H1 (cell line): Measurements from ENCODE around the gene TWSG1. TPM values are rescaled to one million over a fixed set of nuclear protein-coding genes. Genes with fewer than 3 reads are reported as not detected.

ENCODE experiments used
- CTCF ChIA-PET: fragments of 300-600 bp; sonication (Branson Sonifier 250); formaldehyde crosslinking; loops from one replicate; lab custom pipeline; 2021; ENCODE audit not compliant: partially characterized antibody; lab: Charles Lee
- POLR2A ChIA-PET: fragments of 300-600 bp; sonication (Branson Sonifier 250); formaldehyde crosslinking; loops from one replicate; lab custom pipeline; 2021; ENCODE audit warnings: inconsistent platforms; ENCODE audit not compliant: partially characterized antibody; lab: Charles Lee
- DNase-seq, 2 experiments: peaks; one replicate each; pipeline versions ENCODE4 v3.0.0 to v3.0.0-alpha.2; 2010 to 2022; ENCODE audit warnings: low spot score in 2 of 2, low read depth in 1 of 2, mixed read lengths in 1 of 2
- FAIRE-seq: peaks from 2 replicates; lab custom pipeline; 2011; peaks lifted over from hg19 to GRCh38; lab: Jason Lieb, UNC
- H2AFZ ChIP-seq: 2 replicates; pipeline ENCODE4 v1.8.1; 2012; ENCODE audit warnings: low read length, inconsistent platforms
- H2AK5ac ChIP-seq: 2 replicates; pipeline ENCODE4 v1.6.1; 2013; ENCODE audit warnings: low read depth, low read length
- H2BK120ac ChIP-seq: replicated peaks from 2 replicates; pipeline ENCODE3; 2013; ENCODE audit warnings: low read depth, low read length, inconsistent platforms
- H2BK12ac ChIP-seq: 2 replicates; pipeline ENCODE4 v1.6.1; 2013; ENCODE audit warnings: low read depth, low read length
- H2BK15ac ChIP-seq: 2 replicates; pipeline ENCODE4 v1.6.1; 2013; ENCODE audit warnings: low read length
- H2BK20ac ChIP-seq: 2 replicates; pipeline ENCODE4 v1.6.1; 2013; ENCODE audit warnings: low read length
- H2BK5ac ChIP-seq: 2 replicates; pipeline ENCODE4 v1.6.1; 2013; ENCODE audit warnings: low read depth, low read length
- H3K14ac ChIP-seq: 2 replicates; pipeline ENCODE4 v1.6.1; 2013; ENCODE audit warnings: inconsistent platforms; ENCODE audit not compliant: insufficient read length
- H3K18ac ChIP-seq: 2 replicates; pipeline ENCODE4 v1.6.1; 2013; ENCODE audit warnings: low read length; ENCODE audit errors: extremely low read depth
- H3K23ac ChIP-seq: 2 replicates; pipeline ENCODE4 v1.6.1; 2013; ENCODE audit warnings: inconsistent platforms; ENCODE audit not compliant: insufficient read length
- H3K23me2 ChIP-seq: 2 replicates; pipeline ENCODE4 v1.6.1; 2013; ENCODE audit warnings: low read depth, low read length
- H3K27ac ChIP-seq: 2 replicates; pipeline ENCODE4 v1.6.1; 2011; ENCODE audit warnings: low read depth, low read length, inconsistent platforms
- H3K27me3 ChIP-seq, 4 experiments: replicated peaks in 1 of 4; 1 replicate in 1 of 4; 2 replicates in 3 of 4; pipeline versions ENCODE4 v1.6.1 to v1.8.1; 2011 to 2013; ENCODE audit warnings: low read length in 3 of 4, mild to moderate bottlenecking in 3 of 4, inconsistent platforms in 2 of 4, mixed read lengths in 2 of 4, moderate library complexity in 1 of 4; ENCODE audit not compliant: control insufficient read depth in 3 of 4, insufficient read depth in 3 of 4; ENCODE audit errors: extremely low read depth in 1 of 4
- H3K36me3 ChIP-seq, 4 experiments: 2 replicates each; pipeline versions ENCODE4 v1.6.1 to v1.8.1; 2011 to 2013; ENCODE audit warnings: mild to moderate bottlenecking in 4 of 4, low read length in 3 of 4, moderate library complexity in 2 of 4, control low read depth in 1 of 4, inconsistent platforms in 1 of 4; ENCODE audit not compliant: insufficient read depth in 4 of 4, control insufficient read depth in 2 of 4
- H3K4ac ChIP-seq: replicated peaks from 2 replicates; pipeline ENCODE3; 2013; ENCODE audit warnings: low read length, low read depth, mixed read lengths, inconsistent platforms; ENCODE audit not compliant: insufficient read length
- H3K4me1 ChIP-seq, 4 experiments: replicated peaks in 1 of 4; 1 replicate in 1 of 4; 2 replicates in 3 of 4; pipeline versions ENCODE4 v1.6.1 to v1.8.1; 2011 to 2013; ENCODE audit warnings: low read length in 3 of 4, inconsistent platforms in 2 of 4, mixed read lengths in 1 of 4; ENCODE audit not compliant: insufficient read depth in 4 of 4, control insufficient read depth in 3 of 4
- H3K4me2 ChIP-seq, 2 experiments: 2 replicates each; pipeline versions ENCODE4 v1.6.1 to v1.8.1; 2011 to 2013; ENCODE audit warnings: low read depth in 2 of 2, low read length in 2 of 2, control low read depth in 1 of 2, inconsistent platforms in 1 of 2, mild to moderate bottlenecking in 1 of 2; ENCODE audit not compliant: insufficient read depth in 1 of 2
- H3K4me3 ChIP-seq, 4 experiments: fragments of 200-600, 300-600 bp in 1 of 4; sonication (generic), shearing (Covaris generic), sonication (Bioruptor Twin) in 1 of 4; 2 replicates each; pipeline versions ENCODE4 v1.5.1 to v1.8.1; 2011 to 2016; ENCODE audit warnings: low read length in 4 of 4, low read depth in 3 of 4, control low read depth in 2 of 4, inconsistent platforms in 2 of 4, mild to moderate bottlenecking in 2 of 4, mixed read lengths in 1 of 4, moderate library complexity in 1 of 4; ENCODE audit not compliant: insufficient read depth in 2 of 4; ENCODE audit errors: extremely low read depth in 1 of 4
- H3K56ac ChIP-seq: replicated peaks from 2 replicates; pipeline ENCODE3; 2013; ENCODE audit warnings: low read depth, mild to moderate bottlenecking, mixed read lengths, low read length, inconsistent platforms; ENCODE audit not compliant: insufficient read length
- H3K79me1 ChIP-seq: 2 replicates; pipeline ENCODE4 v1.6.1; 2013; ENCODE audit warnings: low read depth, low read length, control low read depth
- H3K79me2 ChIP-seq, 2 experiments: 2 replicates each; pipeline versions ENCODE4 v1.6.1 to v1.8.1; 2012 to 2013; ENCODE audit warnings: low read length in 2 of 2, mild to moderate bottlenecking in 2 of 2, inconsistent platforms in 1 of 2; ENCODE audit not compliant: insufficient read depth in 2 of 2, control insufficient read depth in 1 of 2
- H3K9ac ChIP-seq, 4 experiments: replicated peaks in 1 of 4; 1 replicate in 1 of 4; 2 replicates in 3 of 4; pipeline versions ENCODE4 v1.6.1 to v1.8.1; 2011 to 2013; ENCODE audit warnings: low read depth in 3 of 4, low read length in 3 of 4, control low read depth in 2 of 4, mild to moderate bottlenecking in 2 of 4, moderate library complexity in 2 of 4, inconsistent platforms in 1 of 4; ENCODE audit errors: extremely low read depth in 1 of 4
- H3K9me3 ChIP-seq, 2 experiments: 2 replicates each; pipeline versions ENCODE4 v1.6.1 to v1.8.1; 2012 to 2013; ENCODE audit warnings: mild to moderate bottlenecking in 2 of 2, moderate library complexity in 2 of 2, control low read depth in 1 of 2, inconsistent platforms in 1 of 2, low read depth in 1 of 2, low read length in 1 of 2, mixed read lengths in 1 of 2; ENCODE audit not compliant: insufficient read depth in 2 of 2
- H4K20me1 ChIP-seq, 2 experiments: replicated peaks in 1 of 2; 2 replicates each; pipeline versions ENCODE3 to v1.8.1; 2011 to 2013; ENCODE audit warnings: inconsistent platforms in 2 of 2, low read length in 2 of 2, mild to moderate bottlenecking in 1 of 2; ENCODE audit not compliant: insufficient read depth in 2 of 2, control insufficient read depth in 1 of 2
- H4K5ac ChIP-seq: 2 replicates; pipeline ENCODE4 v1.6.1; 2013; ENCODE audit warnings: low read length, low read depth, mixed read lengths, inconsistent platforms; ENCODE audit not compliant: insufficient read length
- H4K8ac ChIP-seq: 2 replicates; pipeline ENCODE4 v1.8.0; 2013; ENCODE audit warnings: mild to moderate bottlenecking, moderate library complexity, low read length, inconsistent platforms; ENCODE audit not compliant: insufficient read depth; ENCODE audit errors: extremely low read depth
- H4K91ac ChIP-seq: replicated peaks from 2 replicates; pipeline ENCODE3; 2013; ENCODE audit warnings: low read length, mixed read lengths, inconsistent platforms; ENCODE audit not compliant: insufficient read length
- ASH2L ChIP-seq: fragments of 200-600, 300-600 bp; sonication (generic); IDR thresholded peaks from one replicate; pipeline ENCODE4 v1.7.1; 2017; ENCODE audit warnings: low read length
- CEBPB ChIP-seq: IDR thresholded peaks from 2 replicates; pipeline ENCODE4 v1.6.1; 2012; ENCODE audit warnings: low read depth, low read length
- CTBP2 ChIP-seq: IDR thresholded peaks from 2 replicates; pipeline ENCODE4 v1.7.0; 2011; ENCODE audit warnings: borderline replicate concordance, mild to moderate bottlenecking, moderate library complexity, mixed read lengths, low read length; ENCODE audit not compliant: insufficient read depth, insufficient read length
- FOSL1 ChIP-seq: IDR thresholded peaks from 2 replicates; pipeline ENCODE4 v1.6.1; 2011; ENCODE audit warnings: mild to moderate bottlenecking, low read depth, low read length, moderate library complexity; ENCODE audit not compliant: insufficient read depth
- JUN ChIP-seq: IDR thresholded peaks from 2 replicates; pipeline ENCODE4 v1.6.1; 2011; ENCODE audit warnings: low read depth, mild to moderate bottlenecking, improper control_type of control experiment, low read length
- JUND ChIP-seq: IDR thresholded peaks from 2 replicates; pipeline ENCODE4 v1.6.1; 2011; ENCODE audit warnings: mild to moderate bottlenecking, improper control_type of control experiment, low read length
- KDM4A ChIP-seq: IDR thresholded peaks from one replicate; pipeline ENCODE4 v1.7.1; 2012; ENCODE audit warnings: low read depth, mild to moderate bottlenecking, moderate library complexity, low read length, inconsistent platforms; ENCODE audit not compliant: severe bottlenecking
- NANOG ChIP-seq: IDR thresholded peaks from 2 replicates; pipeline ENCODE4 v1.6.1; 2011; ENCODE audit warnings: low read length, low read depth, mild to moderate bottlenecking, inconsistent platforms; ENCODE audit not compliant: insufficient read depth, poor library complexity, severe bottlenecking
- POLR2A ChIP-seq, 2 experiments: IDR thresholded peaks; 1 replicate in 1 of 2; 2 replicates in 1 of 2; pipeline ENCODE4 v1.6.1; 2011; ENCODE audit warnings: low read depth in 2 of 2, low read length in 2 of 2, mild to moderate bottlenecking in 2 of 2; ENCODE audit errors: control extremely low read depth in 1 of 2
- RXRA ChIP-seq: IDR thresholded peaks from 2 replicates; pipeline ENCODE4 v1.6.1; 2011; ENCODE audit warnings: low read depth, mild to moderate bottlenecking, low read length, moderate library complexity; ENCODE audit not compliant: insufficient read depth
- SIRT6 ChIP-seq: IDR thresholded peaks from one replicate; pipeline ENCODE4 v1.7.1; 2012; ENCODE audit warnings: low read length, inconsistent platforms
- SP1 ChIP-seq: IDR thresholded peaks from 2 replicates; pipeline ENCODE4 v1.6.1; 2011; ENCODE audit warnings: low read depth, low read length
- TEAD4 ChIP-seq: IDR thresholded peaks from 2 replicates; pipeline ENCODE4 v1.6.1; 2012; ENCODE audit warnings: low read depth, low read length, inconsistent platforms, mixed read lengths
- WGBS, 2 experiments: shearing (Covaris generic) in 1 of 2; methylation state at CpG; one replicate each; pipeline versions ENCODE4 v1.1.6 to v1.1.7; 2013 to 2015; ENCODE audit warnings: low lambda C conversion rate in 2 of 2, mixed read lengths in 2 of 2, inconsistent platforms in 1 of 2, low coverage in 1 of 2, missing lambda C conversion rate in 1 of 2; ENCODE audit not compliant: insufficient replicate concordance in 2 of 2, insufficient coverage in 1 of 2, insufficient read length in 1 of 2; ENCODE audit errors: extremely low coverage in 1 of 2, missing lambda C conversion rate in 1 of 2; 5-methylcytosine and 5-hydroxymethylcytosine counted together
- polyA plus RNA-seq, 7 experiments: library from polyadenylated mRNA; depleted of rRNA in 3 of 7; stranded (reverse) in 5 of 7; unstranded in 2 of 7; fragments of >200 nt in 5 of 7; fragments of 200-250 nt in 2 of 7; gene quantifications; 1 replicate in 5 of 7; 2 replicates in 1 of 7; 4 replicates in 1 of 7; pipeline versions ENCODE4 v1.2.1 to v1.2.3, GENCODE V29; 2011 to 2013; ENCODE audit warnings: missing spikeins in 2 of 7, mixed read lengths in 2 of 7
- total RNA-seq: library from RNA; stranded (reverse); fragmentation: NEBNext Ultra II Directional; extraction: Animal tissue kit (Norgen Biotek cat#: 25700); gene quantifications from 2 replicates; pipeline ENCODE4 v1.2.1, GENCODE V29; 2021
- TF ChIP-seq, protein P1 (sequence below): IDR thresholded peaks from 2 replicates; pipeline ENCODE4 v1.6.1; 2012; ENCODE audit warnings: low read length, inconsistent platforms

Gene TWSG1
- total and polyA plus RNA-seq, 2 of the 8 experiments (the other 6 are each of a cell fraction or from before 2014, with no cell fraction given): 11.8 to 19.8 TPM

DNA sequence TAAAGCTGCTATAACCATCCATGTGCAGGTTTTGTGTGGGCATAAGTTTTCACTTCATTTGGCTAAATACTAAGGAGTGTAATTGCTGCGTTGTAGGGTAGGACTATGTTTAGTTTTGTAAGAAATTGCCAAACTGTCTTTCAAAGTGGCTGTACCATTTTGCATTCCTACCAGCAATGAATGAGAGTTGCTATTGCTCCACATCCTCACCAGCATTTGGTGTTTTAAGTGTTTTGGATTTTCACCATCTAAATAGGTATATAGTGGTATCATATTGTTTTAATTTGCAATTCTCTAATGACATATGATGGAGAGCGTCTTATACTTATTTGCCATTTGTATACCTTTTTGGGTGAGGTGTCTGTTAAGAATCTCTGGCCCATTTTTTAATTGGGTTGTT is 12.2 kb downstream of the TWSG1 start:
- Histone ChIP-seq H2AK5ac (no peak overlapping the region), H2BK5ac (no peak overlapping the region), H3K23ac (no peak overlapping the region), H2AFZ (no peak overlapping the region), H3K9ac (no peak overlapping the region), H3K27me3 (no peaks in the 10 kb centered on the region), H3K36me3 (peaks cover 0 to 2% (median 0%) of the 10 kb centered on the region in 4 experiments; a peak in 2 of 8 replicates), H3K23me2 (no peaks in the 10 kb centered on the region), H2BK20ac (no peak overlapping the region), H2BK12ac (no peak overlapping the region), H4K91ac (no peak overlapping the region), H2BK120ac (no peak overlapping the region), H3K79me1 (no peaks in the 10 kb centered on the region), H3K4me2 (no peak overlapping the region), H3K4ac (no peak overlapping the region), H2BK15ac (no peak overlapping the region), H3K18ac (no peak overlapping the region), H4K5ac (no peak overlapping the region), H3K14ac (no peak overlapping the region), H4K8ac (no peak overlapping the region), H3K27ac (no peak overlapping the region), H4K20me1 (no peaks in the 10 kb centered on the region), H3K56ac (no peak overlapping the region), H3K4me3 (no peak overlapping the region), H3K79me2 (no peaks in the 10 kb centered on the region), H3K9me3 (peaks cover 0 to 7% of the 10 kb centered on the region in 2 experiments; a peak in 1 of 4 replicates), H3K4me1 (no peaks in the 10 kb centered on the region)
- 92% methylated on average over 2 of the region's 2 CpGs; no CpG with 5 or more reads in 1 of the 2 experiments for WGBS, 2 experiments
- no peak for DNase-seq
- CTCF ChIA-PET: interaction anchor here (0.7 to 1.2 kb wide), 2 partner anchors 57 to 170 kb away, joined by 3 to 4 read pairs; no protein-coding TSS in a partner anchor
- POLR2A ChIA-PET: no interaction called here
- no peak for FAIRE-seq
- TF ChIP-seq JUND: no peak
- no peak for TF ChIP-seq NANOG
- no peak for TF ChIP-seq TEAD4
- no peak for TF ChIP-seq SP1
- no peak for TF ChIP-seq RXRA
- no peak for TF ChIP-seq CEBPB
- TF ChIP-seq, protein P1, sequence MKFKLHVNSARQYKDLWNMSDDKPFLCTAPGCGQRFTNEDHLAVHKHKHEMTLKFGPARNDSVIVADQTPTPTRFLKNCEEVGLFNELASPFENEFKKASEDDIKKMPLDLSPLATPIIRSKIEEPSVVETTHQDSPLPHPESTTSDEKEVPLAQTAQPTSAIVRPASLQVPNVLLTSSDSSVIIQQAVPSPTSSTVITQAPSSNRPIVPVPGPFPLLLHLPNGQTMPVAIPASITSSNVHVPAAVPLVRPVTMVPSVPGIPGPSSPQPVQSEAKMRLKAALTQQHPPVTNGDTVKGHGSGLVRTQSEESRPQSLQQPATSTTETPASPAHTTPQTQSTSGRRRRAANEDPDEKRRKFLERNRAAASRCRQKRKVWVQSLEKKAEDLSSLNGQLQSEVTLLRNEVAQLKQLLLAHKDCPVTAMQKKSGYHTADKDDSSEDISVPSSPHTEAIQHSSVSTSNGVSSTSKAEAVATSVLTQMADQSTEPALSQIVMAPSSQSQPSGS: no peak
- no peak for TF ChIP-seq CTBP2
- TF ChIP-seq SIRT6: no peak
- TF ChIP-seq KDM4A: no peak
- no peak for TF ChIP-seq JUN
- no peak for TF ChIP-seq POLR2A (IDR thresholded peaks at IDR 0.05; ENCODE audit: control extremely low read depth in 1 of 2, low read depth in 2 of 2, low read length in 2 of 2)
- no peak for TF ChIP-seq ASH2L
- TF ChIP-seq FOSL1: no peak
